Keratinocyte (primary cell): Measurements from ENCODE around the gene TP53RK.

Experiments used
- EZH2 ChIP-seq: IDR thresholded peaks from one replicate; pipeline ENCODE4 v1.6.1; 2012; ENCODE audit warnings: inconsistent platforms, mild to moderate bottlenecking, low read length, moderate library complexity
- TF ChIP-seq, protein P1 (sequence below), 3 experiments: IDR thresholded peaks in 1 of 3; conservative IDR thresholded peaks in 1 of 3; optimal IDR thresholded peaks in 1 of 3; 2 replicates in 2 of 3; 3 replicates in 1 of 3; pipeline versions ENCODE3 to v1.5.1; 2011; ENCODE audit warnings: low read length in 3 of 3, mild to moderate bottlenecking in 3 of 3, moderate library complexity in 2 of 3, control low read depth in 1 of 3, inconsistent platforms in 1 of 3; ENCODE audit not compliant: insufficient read depth in 2 of 3; ENCODE audit errors: extremely low read depth in 1 of 3

DNA sequence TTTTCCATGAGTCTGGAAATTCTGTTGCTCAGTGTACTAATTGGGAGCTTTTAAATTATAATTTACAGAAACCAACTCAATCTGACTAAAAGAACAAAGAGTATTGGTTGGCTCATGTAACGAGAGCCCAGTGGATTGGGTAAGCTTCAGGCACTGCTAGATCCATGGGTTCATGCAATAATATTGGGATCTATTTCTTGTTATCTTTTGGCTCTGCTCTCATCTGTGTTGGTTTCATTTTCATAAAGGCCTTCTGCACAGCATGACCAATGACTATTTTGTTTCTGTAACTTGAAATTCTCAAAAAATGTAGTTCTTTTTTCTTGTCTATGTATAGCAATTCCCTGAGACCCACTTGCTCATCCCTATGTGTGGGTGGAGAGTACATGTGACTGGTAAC is 32.2 kb upstream of the TP53RK start:
- TF ChIP-seq, protein P1, sequence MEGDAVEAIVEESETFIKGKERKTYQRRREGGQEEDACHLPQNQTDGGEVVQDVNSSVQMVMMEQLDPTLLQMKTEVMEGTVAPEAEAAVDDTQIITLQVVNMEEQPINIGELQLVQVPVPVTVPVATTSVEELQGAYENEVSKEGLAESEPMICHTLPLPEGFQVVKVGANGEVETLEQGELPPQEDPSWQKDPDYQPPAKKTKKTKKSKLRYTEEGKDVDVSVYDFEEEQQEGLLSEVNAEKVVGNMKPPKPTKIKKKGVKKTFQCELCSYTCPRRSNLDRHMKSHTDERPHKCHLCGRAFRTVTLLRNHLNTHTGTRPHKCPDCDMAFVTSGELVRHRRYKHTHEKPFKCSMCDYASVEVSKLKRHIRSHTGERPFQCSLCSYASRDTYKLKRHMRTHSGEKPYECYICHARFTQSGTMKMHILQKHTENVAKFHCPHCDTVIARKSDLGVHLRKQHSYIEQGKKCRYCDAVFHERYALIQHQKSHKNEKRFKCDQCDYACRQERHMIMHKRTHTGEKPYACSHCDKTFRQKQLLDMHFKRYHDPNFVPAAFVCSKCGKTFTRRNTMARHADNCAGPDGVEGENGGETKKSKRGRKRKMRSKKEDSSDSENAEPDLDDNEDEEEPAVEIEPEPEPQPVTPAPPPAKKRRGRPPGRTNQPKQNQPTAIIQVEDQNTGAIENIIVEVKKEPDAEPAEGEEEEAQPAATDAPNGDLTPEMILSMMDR (optimal IDR thresholded peaks at IDR 0.05 in 1 of 3, IDR thresholded peaks at IDR 0.05 in 1 of 3, conservative IDR thresholded peaks at IDR 0.05 in 1 of 3; ENCODE audit: extremely low read depth in 1 of 3, insufficient read depth in 2 of 3, low read length in 3 of 3) = no peak
- TF ChIP-seq EZH2 = no peak
